Epithelial cell of proximal tubule (primary cell): ENCODE data around the gene GALNT2. TPM values are rescaled to one million over a fixed set of nuclear protein-coding genes. Genes with fewer than 3 reads are reported as not detected.

Source experiments
- DNase-seq: peaks from one replicate; pipeline ENCODE4 v3.0.0-alpha.2; 2011; ENCODE audit warnings: low read depth
- H3K4me3 ChIP-seq: 2 replicates; pipeline ENCODE4 v1.5.1; 2011; ENCODE audit warnings: low read depth, mild to moderate bottlenecking, low read length
- total RNA-seq: library from RNA; depleted of rRNA; stranded (reverse); fragments of >200 nt; gene quantifications from 2 replicates; pipeline ENCODE4 v1.2.3, GENCODE V29; 2015
- TF ChIP-seq, protein P1 (sequence below): conservative IDR thresholded peaks from 2 replicates; pipeline ENCODE4 v1.5.1; 2012; ENCODE audit warnings: low read depth, mild to moderate bottlenecking, low read length

GALNT2 gene
- total RNA-seq, 1 donor from 2014 or later, result 52.1 TPM

DNA sequence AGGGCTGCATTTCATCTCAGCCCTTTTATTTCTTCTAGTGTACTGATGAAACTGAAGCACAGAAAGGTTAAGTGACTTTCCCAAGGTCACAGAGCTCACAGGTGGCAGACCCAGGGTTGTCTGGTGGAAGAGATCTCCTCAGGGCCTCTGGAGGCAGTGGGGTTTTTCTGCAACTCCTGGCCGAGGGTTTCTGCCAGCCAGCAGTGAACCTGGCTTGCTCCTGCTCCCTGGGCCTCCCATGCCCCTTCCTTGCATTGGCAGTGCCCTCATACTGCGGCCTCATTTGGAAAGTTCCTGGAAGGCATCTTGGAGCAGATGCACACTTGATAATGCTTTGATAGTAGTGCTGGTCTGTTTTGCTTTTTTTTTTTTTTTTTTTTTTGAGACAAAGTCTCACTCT lies 7.7 kb downstream of the GALNT2 start:
- no peak for DNase-seq
- TF ChIP-seq, protein P1, sequence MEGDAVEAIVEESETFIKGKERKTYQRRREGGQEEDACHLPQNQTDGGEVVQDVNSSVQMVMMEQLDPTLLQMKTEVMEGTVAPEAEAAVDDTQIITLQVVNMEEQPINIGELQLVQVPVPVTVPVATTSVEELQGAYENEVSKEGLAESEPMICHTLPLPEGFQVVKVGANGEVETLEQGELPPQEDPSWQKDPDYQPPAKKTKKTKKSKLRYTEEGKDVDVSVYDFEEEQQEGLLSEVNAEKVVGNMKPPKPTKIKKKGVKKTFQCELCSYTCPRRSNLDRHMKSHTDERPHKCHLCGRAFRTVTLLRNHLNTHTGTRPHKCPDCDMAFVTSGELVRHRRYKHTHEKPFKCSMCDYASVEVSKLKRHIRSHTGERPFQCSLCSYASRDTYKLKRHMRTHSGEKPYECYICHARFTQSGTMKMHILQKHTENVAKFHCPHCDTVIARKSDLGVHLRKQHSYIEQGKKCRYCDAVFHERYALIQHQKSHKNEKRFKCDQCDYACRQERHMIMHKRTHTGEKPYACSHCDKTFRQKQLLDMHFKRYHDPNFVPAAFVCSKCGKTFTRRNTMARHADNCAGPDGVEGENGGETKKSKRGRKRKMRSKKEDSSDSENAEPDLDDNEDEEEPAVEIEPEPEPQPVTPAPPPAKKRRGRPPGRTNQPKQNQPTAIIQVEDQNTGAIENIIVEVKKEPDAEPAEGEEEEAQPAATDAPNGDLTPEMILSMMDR, result no peak
- H3K4me3 ChIP-seq, result no peak overlapping the region

DNA sequence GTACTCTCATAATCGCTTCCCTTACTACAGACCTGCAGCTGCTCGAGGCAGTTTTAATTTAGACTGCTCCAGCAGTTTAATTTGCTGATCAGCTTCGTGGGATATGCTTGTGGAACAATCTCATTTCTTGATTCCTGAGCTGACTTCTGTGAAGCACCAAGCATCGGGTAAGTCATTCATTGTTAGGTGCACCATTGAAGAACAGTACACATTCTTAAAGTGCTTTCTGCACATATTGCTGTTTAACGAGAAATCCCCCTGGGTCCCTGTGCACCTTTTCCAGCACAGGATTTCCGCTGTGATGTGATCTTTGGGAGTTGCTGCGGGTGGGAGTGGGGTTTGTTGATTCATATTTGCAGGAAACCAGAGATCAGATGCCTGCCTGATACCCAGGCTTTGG lies 9.1 kb downstream of the GALNT2 start:
- no peak overlapping the region for H3K4me3 ChIP-seq
- no peak for DNase-seq
- TF ChIP-seq, protein P1, result no peak

DNA sequence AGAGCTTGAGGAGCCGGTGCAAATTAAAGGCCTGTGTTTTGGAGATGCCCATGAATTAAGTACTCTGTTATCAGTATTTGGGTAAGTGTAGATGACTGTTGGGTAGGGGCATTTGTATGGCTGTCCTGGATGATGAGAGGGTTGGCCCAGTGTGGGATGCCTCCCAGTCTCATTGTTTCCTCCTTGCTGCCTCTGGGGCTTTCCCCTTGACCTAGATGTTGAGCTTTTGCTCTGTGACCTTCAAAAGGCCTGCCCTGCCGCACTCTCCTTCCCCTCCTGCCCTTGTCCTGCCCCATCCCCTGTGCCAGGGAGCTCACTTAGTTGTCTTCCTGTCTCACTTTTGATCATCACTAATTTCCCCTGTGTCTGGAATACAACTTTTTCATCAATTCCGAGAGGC lies 10.0 kb downstream of the GALNT2 start:
- no peak for DNase-seq
- no peak overlapping the region for H3K4me3 ChIP-seq
- TF ChIP-seq, protein P1, result no peak

DNA sequence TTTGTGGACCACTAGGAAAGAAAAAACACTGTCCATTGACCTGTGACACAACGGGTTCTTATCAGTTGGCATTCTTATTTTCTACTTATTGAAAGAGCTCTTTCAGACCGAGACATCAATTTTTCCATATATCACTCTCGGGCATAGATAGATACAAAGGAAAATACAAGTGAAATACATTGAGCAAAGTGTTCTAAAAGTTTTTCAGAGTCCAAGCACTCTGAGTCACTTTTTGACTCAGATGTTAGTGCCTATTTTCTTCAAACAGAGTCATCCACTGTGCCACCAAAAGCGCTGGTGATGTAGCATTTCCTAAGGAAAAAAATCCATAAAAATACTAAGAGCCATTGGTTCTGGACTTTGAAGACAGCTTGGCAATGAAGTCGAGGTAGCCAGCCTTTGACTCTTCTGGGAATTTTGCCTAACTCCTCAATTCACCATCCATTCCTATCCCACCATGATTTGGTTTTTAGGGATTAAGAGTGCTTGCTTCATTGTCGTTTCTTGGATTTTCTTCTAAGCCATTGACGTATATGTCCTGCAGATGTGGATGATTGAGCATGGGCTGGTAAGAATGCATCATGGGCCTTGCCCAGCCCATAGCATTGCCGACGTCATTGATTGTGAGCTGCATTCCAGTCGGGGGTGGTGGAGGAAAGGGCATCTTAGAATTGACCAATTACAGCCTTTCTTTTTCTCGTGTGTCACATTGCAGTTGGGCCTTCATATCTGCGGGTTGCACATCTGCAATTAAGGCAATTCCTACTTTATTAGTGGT lies 10.6 kb downstream of the GALNT2 start:
- DNase-seq, result no peak

GRCh38 chr1:230079199-230080024 lies 12.4 kb downstream of the GALNT2 start:
- no peak overlapping the region for H3K4me3 ChIP-seq
- DNase-seq, result no peak
- TF ChIP-seq, protein P1, result no peak

More for the DNA sequence above, 10.6 kb downstream of the GALNT2 start:
- H3K4me3 ChIP-seq, result no peak overlapping the region
- TF ChIP-seq, protein P1, result no peak

- TF ChIP-seq, protein P1, result no peak
- H3K4me3 ChIP-seq, result no peak overlapping the region
- no peak for DNase-seq
Observed at GRCh38 chr1:230080822-230081221, 13.8 kb downstream of the GALNT2 start.

- DNase-seq, result no peak
- no peak overlapping the region for H3K4me3 ChIP-seq
- TF ChIP-seq, protein P1, result no peak
Observed at GRCh38 chr1:230081751-230082150, 14.7 kb downstream of the GALNT2 start.
